BE2C (cell line): Measurements from ENCODE around the gene KLF5.

ENCODE experiments used
- DNase-seq: peaks from one replicate; pipeline ENCODE4 v3.0.0-alpha.2; 2020
- H3K27me3 ChIP-seq: fragments of 250-450 bp; sonication (Bioruptor Pico); 2 replicates; pipeline ENCODE4 v1.5.1; 2020; ENCODE audit warnings: mild to moderate bottlenecking
- H3K36me3 ChIP-seq: fragments of 250-450 bp; sonication (Bioruptor Pico); 2 replicates; pipeline ENCODE4 v1.5.1; 2020; ENCODE audit warnings: mild to moderate bottlenecking
- H3K4me1 ChIP-seq: fragments of 250-450 bp; sonication (Bioruptor Pico); 2 replicates; pipeline ENCODE4 v1.5.1; 2020
- H3K4me3 ChIP-seq: 2 replicates; pipeline ENCODE4 v1.5.1; 2011; ENCODE audit warnings: low read depth, low read length
- H3K9me3 ChIP-seq: fragments of 250-450 bp; sonication (Bioruptor Pico); 2 replicates; pipeline ENCODE4 v1.5.1; 2020
- TF ChIP-seq, protein P1 (sequence below): IDR thresholded peaks from 2 replicates; pipeline ENCODE4 v1.5.1; 2012; ENCODE audit warnings: mild to moderate bottlenecking, low read depth, low read length

The KLF5 gene

GRCh38 chr13:73062468-73062867 lies 3.7 kb downstream of the KLF5 start:
- H3K9me3 ChIP-seq, result no peaks in the 10 kb centered on the region
- no peak overlapping the region for H3K4me3 ChIP-seq
- no peak for DNase-seq
- peaks cover 9% of the 10 kb centered on the region for H3K27me3 ChIP-seq
- no peaks in the 10 kb centered on the region for H3K36me3 ChIP-seq
- peaks cover 8% of the 10 kb centered on the region; the same call in 1 of the 2 replicates for H3K4me1 ChIP-seq
- TF ChIP-seq, protein P1, sequence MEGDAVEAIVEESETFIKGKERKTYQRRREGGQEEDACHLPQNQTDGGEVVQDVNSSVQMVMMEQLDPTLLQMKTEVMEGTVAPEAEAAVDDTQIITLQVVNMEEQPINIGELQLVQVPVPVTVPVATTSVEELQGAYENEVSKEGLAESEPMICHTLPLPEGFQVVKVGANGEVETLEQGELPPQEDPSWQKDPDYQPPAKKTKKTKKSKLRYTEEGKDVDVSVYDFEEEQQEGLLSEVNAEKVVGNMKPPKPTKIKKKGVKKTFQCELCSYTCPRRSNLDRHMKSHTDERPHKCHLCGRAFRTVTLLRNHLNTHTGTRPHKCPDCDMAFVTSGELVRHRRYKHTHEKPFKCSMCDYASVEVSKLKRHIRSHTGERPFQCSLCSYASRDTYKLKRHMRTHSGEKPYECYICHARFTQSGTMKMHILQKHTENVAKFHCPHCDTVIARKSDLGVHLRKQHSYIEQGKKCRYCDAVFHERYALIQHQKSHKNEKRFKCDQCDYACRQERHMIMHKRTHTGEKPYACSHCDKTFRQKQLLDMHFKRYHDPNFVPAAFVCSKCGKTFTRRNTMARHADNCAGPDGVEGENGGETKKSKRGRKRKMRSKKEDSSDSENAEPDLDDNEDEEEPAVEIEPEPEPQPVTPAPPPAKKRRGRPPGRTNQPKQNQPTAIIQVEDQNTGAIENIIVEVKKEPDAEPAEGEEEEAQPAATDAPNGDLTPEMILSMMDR, result no peak

- Histone ChIP-seq H3K36me3 (no peaks in the 10 kb centered on the region), H3K9me3 (no peaks in the 10 kb centered on the region), H3K27me3 (peaks cover 5% of the 10 kb centered on the region), H3K4me1 (peaks cover 1% of the 10 kb centered on the region; the same call in 1 of the 2 replicates), H3K4me3 (no peak overlapping the region)
- no peak for DNase-seq
- TF ChIP-seq, protein P1, result no peak
Measured at GRCh38 chr13:73063166-73063565, 4.4 kb downstream of the KLF5 start.

DNA sequence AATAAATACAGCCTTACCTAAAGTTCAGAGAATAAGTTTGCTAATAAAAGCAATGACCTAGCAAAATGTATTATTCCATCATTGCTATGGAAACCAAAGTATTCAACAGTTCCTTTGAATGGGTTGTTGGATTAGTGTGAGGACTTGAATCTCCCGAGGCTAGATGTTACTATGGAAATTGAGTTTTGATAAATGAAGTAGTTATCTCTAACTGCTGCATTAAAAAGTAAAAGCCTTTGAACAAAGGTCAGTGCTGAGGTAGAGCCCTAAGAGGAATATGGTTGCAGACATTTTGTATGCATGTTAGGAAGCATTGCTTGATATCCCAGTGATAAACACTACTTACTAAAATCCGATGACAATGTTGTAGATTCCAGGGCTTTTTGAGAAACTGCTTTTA lies 6.2 kb downstream of the KLF5 start:
- Histone ChIP-seq H3K4me1 (no peaks in the 10 kb centered on the region; the same call in 1 of the 2 replicates), H3K36me3 (no peaks in the 10 kb centered on the region), H3K9me3 (no peaks in the 10 kb centered on the region), H3K4me3 (no peak overlapping the region), H3K27me3 (no peaks in the 10 kb centered on the region; the same call in 1 of the 2 replicates)
- no peak for DNase-seq
- TF ChIP-seq, protein P1, result no peak

DNA sequence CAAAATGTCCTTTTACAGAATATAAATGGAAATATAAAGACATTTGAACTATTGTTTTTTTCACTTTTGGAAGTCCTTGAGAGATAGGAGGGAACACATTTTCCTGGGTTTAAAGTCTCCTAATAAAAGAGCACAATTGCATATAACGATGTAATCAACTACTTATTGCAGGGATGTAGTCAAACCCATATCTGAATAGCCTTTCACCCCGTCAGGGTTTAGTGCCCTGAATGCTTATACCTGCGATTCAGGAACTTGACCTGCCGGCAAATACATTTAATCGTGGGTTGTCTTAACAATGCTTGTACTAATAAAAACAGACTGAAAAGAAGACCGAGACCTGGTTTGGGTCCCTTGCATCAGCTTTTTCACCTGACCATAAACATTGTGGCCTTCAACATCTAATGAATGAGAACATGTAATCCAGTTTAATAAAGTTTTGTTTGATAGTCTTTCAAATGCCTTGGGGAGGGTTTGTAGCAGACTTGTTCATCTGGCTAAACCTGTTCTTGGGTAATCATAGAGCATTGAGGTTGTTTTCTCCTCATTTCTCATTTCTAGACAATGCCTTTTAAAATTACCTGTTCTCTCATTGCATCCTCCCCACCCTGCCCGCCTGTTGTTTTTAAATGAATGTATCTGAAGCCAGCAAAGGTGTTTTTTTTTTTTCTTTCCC lies 7.0 kb downstream of the KLF5 start:
- no peaks in the 10 kb centered on the region for H3K36me3 ChIP-seq
- no peaks in the 10 kb centered on the region for H3K9me3 ChIP-seq
- H3K4me3 ChIP-seq, result no peak overlapping the region
- H3K4me1 ChIP-seq, result no peaks in the 10 kb centered on the region; the same call in 1 of the 2 replicates
- no peaks in the 10 kb centered on the region for H3K27me3 ChIP-seq
- TF ChIP-seq, protein P1, result no peak
- no peak for DNase-seq

DNA sequence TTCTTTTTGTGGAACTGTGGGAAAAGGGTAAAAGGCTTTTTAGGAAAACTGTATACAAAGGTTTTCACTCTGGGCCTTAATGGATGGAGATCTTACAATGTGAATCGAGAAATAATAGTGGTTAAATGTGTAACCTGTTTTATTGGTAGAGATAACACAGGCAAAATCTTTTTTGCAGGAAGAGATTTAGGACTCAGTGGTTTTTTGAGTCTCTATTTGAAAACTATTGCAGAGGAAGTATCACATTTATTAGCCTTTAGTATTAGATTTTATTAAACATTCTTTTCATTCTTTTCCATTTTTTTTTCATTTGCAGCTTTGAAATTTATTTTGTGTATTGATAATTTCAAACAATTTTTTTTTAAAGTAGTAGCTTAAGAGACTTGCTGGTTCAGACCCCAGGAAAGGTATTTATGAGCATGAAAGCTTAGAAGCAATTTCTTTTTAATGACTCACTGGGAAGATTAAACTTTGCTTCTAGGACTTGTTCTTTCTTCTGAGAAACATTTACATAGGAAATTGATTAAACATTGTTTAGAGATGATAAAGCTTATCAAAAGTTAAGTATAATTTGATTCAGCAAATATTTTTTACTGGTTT lies 10.5 kb downstream of the KLF5 start:
- no peaks in the 10 kb centered on the region for H3K9me3 ChIP-seq
- H3K4me1 ChIP-seq, result no peaks in the 10 kb centered on the region
- H3K27me3 ChIP-seq, result no peaks in the 10 kb centered on the region
- no peak overlapping the region for H3K4me3 ChIP-seq
- no peaks in the 10 kb centered on the region for H3K36me3 ChIP-seq
- TF ChIP-seq, protein P1, result no peak
- DNase-seq, result no peak

GRCh38 chr13:73070451-73071098 lies 11.8 kb downstream of the KLF5 start:
- TF ChIP-seq, protein P1, result no peak
- no peak for DNase-seq

More at GRCh38 chr13:73070451-73071098, 11.8 kb downstream of the KLF5 start:
- H3K36me3 ChIP-seq, result no peaks in the 10 kb centered on the region
- no peaks in the 10 kb centered on the region for H3K9me3 ChIP-seq
- H3K4me3 ChIP-seq, result no peak overlapping the region
- no peaks in the 10 kb centered on the region for H3K27me3 ChIP-seq
- H3K4me1 ChIP-seq, result no peaks in the 10 kb centered on the region
